ENCODE results near the gene CCNDBP1.

DNA sequence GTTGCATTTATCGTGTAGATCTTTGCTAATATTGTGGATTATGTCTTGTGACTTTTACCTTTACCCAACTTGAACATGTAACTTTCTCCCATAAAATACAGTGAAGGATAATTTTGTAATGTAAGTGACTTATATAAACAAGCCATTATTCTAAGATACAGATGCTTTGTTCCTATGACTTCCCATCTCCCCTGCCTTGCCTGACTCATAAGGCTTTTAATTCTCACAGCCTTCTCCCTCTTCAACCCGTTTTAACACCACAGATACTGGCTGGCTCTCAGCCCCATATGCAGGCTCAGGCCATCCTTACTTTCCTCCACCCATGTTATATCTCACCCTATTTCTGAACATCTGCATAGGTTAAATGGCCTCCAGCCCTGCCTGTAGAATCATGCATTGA, 4.1 kb downstream of the CCNDBP1 start:
- no peak for TF ChIP-seq EZH2 (IDR thresholded peaks at IDR 0.05; ENCODE audit: insufficient read depth, low read length)
- TF ChIP-seq CTCF (IDR thresholded peaks at IDR 0.05; ENCODE audit: insufficient read depth, low read depth, low read length): no peak
